Hematopoietic multipotent progenitor cell treated with erythropoietin and hydrocortisone succinate and interleukin-3 and kit ligand, for 8 days (in vitro differentiated cells): ENCODE data around the gene MYO15B.
"Not testable (repeated sequence)": the region's sequence is repeated elsewhere in the genome, so short reads cannot be mapped to it uniquely, and the experiment has no call there.

ENCODE experiments used
- DNase-seq: peaks from one replicate; pipeline ENCODE4 v3.0.0-alpha.2; 2015

The MYO15B gene

DNA sequence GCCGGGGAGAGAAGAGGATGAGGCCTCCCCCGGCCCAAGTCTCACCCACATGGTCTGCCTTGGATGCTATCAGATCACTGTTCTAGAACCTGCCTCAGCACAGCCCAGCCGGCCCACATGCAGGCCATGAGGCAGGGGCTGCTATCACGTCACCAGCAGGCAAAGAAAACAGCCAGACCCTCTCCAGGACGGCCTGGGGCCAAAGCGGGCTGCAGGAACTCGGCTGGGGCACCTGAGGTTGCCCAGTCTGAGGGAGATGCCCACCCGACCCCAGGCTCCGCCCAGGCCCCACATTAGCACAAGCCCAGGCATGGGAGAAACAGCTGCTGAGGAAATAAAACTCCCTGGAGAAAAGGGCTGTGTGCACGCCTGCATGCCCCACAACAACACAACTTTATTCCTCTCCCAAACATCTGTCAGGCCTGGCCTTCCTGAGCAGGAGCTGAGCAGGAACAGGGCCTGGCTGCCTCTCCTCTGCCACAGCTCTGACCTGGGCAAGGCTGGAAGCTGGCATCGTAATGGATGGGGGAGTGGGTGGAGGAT lies 39.0 kb downstream of the MYO15B start:
- no peak for DNase-seq

DNA sequence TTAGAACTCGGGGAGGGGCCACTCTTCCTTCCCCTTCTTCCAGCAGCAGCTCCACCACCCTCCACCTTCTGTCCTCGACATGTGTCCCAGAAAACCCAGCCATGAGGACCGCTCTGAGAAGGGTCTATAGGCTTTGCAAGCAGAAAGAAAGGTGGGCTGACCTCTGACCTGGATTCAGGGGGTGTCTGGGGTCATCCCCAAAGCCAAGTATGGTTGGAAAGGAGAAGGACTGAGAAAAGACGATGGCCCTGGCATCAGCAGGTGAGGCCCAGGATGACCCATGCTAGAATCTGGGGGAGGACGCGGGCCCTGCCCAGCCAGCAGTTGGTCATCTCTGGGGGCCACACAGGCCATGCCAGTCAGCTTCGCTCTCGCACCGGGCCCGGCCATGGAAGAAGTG lies 39.5 kb downstream of the MYO15B start:
- DNase-seq: no peak

DNA sequence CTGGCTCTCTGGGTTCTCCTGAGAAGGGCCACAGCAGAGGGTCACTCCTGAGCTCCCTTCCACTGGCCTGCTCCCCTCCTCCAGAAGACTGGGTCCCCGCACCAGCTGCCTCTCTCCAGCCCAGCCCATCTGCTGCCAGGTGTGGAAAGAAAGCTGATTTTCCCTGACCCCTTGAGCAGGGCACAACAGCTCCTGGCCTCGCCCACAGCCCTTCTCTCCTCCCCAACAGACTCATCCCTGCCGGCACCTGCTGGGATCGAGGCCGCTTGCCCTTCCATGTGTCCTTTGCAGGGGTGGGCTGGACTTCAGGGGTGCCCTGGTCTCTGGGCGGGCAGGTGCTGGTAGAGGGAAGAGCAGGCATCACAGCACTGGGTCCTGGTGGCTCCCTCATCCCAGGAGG lies 40.8 kb downstream of the MYO15B start:
- no peak for DNase-seq

DNA sequence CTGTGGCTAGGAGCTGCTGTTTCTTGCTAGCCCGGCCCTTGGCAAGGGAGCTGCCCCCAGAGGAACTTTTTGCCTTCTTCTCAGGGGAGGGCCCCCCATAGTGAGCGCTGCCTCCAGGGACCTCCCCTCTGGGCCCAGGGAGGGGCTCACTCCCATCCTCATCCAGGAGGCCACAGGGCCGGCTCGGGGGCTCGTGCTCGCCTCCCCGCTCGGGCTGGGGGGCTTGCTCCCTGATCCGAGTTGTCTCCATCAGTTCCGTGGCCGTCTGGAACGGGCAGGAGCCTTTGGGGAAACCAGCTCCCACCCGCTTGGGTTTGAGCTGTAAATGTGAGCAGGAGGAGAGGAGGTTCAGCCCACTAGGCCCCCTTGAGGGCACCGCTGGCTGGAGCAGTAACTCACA lies 41.6 kb downstream of the MYO15B start:
- DNase-seq: no peak

DNA sequence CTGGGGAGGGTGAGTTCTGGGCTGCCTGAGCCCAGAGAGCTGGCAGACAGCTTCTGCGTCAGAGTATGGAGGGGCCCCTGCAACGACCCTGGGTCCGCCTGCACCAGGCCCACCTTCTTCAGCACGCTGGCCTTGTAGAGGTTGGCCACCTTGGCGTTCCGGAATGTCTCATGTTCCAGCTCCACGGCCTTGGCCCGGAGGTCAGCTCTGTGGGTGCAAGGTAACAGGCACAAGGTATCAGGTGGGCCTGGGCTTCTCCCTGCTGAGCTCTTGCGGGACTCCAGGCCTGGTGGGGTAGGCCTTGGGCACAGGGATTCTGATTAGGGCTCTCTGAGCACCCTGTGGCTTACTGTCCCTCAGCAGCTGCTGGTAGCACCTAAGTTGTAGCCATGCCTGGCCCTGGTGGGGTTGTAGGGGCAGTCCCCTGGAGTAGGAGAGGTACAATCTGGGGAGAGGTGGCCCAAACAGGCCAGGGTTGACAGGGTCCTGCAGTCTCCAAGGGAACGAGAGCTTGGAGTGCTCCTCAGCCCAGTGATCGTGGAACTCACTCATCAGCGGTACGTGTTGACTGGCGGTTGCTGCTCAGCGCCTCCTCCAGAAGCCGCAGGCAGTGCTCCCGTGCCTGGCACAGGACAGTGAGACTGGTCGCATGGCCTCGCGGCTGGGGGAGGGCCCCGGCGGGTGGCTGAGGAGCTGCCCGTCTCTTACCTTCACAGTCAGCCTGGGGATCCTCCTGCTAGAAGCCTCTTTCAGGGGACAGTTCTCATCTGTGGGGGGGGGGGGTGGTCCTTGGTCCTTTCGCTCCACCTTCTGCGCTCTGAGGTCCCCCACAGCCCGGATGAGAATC lies 42.7 kb downstream of the MYO15B start:
- DNase-seq: no peak

DNA sequence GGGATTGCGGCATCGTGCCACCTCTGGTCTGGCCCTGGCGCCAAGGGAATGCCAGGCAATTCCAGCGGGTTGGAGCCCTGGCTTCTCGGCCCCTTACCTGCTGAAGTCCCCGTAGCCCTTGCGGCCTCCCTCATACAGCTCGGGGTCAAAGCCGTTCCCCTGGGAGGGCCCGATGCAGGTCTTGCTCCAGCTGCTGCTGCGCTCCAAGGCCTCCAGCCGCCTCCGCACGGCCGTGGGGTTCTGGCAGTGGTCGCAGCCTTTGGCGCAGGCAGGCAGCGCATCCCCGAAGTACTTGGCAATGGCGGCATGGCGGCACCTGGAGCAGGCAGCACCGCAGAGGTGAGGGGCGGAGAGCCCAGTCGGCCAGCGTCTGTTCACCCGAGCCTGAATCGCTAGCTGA lies 43.8 kb downstream of the MYO15B start:
- no peak for DNase-seq

DNA sequence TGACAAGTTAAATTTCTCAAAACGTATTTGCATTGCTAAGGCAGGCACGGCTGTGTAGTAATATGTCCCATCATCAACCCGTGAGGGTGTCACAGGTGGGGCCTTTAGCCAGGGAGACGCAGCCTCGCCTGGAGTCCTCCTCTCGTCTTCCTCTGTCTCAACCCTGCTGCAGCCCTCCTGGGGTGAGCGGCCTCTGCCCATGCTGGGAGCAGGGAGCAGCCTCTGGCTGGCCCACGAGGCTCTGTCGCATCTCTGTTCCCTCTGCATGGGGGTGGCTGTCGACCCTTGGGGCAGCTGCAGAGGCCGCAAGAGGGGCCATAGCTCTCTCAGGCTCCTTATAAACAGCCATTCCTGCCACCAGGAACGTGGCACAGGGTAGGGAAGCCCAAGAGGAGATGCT lies 44.8 kb downstream of the MYO15B start:
- DNase-seq: no peak

DNA sequence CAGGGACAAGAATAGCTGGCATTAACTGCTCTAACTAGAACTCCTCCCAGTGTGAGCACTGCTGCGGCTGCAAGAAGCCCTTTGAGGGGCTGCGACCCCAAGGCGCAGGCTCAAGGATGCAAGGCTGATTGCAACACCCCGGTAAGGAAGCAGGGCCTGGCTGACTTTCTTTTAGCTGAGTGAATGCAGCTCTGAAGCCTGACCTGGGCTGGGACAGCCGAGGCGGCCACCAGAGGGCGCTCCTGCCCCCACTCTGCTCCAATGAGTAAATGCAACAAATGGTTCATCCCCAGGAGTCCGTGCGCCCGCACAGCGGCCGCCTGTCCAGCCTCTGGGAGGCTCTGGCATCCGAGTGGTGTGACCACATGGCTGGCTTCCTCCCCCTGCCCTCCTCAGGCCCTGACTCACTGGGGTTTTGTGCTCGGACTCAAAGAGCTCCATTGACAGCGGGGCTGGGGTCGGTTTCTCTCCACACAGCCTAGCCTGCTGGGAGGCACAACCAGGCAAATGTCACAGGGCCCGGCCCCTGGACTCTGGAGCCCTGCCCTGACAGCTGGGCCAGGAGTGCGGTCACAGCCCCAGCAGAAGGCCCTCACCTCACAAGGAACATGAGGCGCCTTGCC lies 45.4 kb downstream of the MYO15B start, which contains the start of gene SMIM5:
Gene SMIM5, plus strand, starts transcription at position 572 of the 623 bp plus-strand sequence. CDS start 6,768 bp downstream, outside the sequence.
- peak; percentile 83 for DNase-seq

DNA sequence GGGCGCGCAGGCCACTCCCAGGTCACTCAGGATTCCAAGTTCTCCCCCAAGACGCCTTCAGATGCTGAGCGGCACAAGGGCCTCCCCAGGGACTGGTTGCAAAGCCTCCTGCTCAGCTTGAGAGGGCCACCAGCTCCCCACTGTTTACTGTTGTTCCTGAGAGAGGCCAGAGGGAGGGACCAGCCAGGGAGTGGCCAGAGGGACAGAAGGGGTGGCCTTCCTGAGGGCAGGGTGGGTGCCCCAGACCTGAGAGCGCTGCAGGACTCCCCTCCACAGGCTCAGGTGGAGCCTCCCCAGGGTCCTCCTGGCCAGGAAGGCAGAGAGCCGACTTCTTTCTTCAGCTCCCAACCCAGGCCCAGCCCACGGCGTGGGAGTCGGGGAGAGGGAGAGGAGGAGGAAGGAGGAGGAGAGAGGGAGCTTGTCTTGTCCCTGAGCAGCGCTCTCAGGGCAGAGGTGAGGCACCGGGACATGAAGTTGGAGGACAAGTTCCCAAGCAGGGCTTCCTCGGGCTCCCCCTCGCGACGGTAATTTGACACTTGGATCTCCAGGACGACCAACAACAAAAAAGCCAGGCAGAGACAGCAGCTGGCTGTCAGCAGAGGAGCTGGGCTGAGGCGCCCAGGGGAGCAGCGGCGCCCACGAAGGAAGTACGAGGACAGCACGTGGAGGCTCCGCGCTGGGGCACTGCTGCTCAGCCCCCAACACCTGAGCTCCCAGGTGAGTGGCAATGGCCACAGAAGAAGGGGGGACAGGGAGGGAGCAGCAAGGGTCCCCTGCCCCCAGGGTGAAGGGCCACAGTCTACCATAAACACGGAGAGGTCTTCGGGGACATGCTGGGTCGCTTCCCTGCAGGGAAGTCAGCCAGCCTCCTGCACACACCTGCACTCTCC lies 46.1 kb downstream of the MYO15B start:
- DNase-seq: peak; percentile 93

DNA sequence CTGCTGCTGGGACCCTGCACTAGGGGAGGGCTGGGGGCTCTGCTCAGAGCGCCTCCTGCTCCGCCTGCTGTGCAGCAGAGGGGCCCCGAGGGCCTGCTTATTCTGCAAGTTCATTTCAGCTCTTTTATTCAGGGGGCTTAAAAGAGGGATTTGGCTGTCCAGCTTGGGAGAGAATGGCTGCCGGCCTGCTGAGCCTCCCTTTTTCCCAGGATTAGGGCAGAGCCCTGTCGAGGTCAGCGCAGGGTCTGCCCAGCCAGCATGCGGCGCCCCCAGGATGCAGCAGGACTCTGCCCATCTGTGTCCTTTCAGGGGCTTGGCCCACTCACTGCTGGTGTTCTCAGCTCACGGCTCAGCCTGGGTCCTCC lies 46.8 kb downstream of the MYO15B start:
- DNase-seq: no peak

DNA sequence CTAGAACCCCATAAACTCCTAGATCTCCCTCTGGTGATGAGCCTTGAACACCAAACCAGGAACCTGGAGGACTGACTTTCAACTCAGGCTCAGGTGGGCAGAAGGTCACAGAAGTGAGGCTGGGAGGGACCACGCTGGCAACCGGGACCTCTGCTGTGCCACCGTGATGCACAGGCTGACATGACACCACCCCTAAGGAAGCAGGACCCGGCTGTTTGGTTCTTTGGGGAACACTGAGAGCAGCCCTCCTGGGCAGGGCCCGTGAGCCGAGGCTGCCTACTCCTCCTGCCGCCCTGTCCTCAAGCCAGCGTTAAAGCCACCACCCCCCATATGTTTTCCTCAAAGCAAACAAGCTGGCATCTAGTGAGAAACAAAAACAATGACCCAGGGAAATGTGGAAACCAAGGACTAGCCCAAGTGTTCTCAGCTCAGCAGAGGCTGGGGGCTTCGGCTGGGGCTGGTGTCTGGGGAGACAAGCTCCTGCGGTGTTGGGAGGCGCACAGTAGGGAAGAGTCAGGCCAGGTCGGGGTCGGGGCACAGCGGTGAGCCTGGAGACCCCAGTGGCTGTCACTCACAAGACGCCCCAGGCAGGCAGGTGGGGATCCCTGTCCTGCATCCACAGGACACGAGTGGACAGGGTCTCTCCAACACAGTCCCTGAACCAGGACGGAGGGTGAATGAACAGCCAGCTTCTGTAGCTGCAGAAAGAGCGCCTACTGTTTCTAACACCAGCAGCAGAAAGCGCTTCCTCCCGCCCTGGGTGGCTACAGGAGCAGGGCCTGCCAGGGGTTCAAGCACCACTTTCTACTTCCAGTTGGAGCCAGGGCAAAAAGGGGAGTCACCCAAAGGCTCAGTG lies 47.4 kb downstream of the MYO15B start:
- DNase-seq: peak; percentile 45

DNA sequence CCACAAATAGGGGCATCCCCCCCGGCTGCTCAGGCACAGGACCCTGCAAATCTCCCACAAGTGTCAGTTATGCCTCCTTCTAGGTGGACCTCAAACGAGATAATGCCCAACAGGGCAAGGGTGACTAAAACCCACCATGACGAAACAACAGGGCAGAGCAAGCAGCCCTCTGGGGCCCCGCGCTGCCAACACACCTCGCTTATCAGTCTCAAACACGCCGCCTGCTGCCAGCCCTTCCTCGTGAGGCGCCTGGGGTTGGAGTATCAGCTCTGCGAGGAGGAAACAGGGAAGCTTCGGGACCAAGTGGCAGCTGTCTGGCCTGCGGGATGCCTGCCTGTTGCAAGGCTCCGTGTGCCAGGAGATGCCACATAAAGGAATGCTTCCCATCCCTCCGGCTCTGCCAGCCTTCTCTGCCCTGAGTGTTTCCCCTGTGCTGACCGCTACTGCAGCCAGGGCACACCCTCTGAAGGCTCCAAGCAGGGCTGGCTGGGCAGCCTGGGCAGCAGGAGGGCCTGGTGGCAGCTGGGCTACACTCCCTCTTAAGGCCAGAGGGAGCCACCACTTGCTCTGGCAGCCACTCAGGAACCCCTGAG lies 48.1 kb downstream of the MYO15B start:
- peak; percentile 98 for DNase-seq

DNA sequence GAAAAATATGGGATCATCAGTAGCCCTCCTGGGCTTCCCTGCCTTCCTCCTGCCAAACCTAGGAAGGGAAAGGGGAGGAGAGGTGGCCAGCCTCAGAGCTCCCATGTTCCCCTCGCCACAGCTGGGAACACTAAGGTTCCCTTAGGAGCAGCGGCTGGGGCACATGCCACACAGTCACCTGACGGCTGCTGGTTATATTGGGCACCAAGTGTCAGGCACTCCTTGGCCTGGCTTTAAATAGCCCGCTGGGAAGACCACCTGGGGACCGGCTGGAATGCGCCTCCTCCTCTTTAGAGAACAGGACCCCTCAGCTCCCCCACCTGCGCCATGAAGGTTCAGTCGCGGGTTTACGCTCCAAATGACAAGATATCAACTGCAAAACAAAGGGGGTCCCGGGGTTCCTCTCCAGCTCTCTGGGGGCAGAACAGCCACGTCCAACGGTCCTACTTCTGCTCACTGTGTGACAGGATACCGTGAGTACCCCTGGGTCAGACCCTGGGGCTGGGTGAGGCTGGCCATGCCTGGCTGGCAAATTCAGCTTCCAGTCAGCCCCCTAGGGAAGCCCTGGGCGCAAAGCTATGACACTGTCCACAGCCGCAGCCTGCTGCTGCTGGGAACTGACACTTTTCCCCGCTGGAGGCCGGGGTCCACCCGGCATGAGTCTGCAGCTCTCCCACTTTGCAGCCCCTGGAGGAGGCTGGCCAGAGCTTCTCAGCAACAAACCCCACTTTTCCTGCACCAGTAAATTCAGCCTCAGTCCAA lies 49.0 kb downstream of the MYO15B start:
- DNase-seq: no peak

DNA sequence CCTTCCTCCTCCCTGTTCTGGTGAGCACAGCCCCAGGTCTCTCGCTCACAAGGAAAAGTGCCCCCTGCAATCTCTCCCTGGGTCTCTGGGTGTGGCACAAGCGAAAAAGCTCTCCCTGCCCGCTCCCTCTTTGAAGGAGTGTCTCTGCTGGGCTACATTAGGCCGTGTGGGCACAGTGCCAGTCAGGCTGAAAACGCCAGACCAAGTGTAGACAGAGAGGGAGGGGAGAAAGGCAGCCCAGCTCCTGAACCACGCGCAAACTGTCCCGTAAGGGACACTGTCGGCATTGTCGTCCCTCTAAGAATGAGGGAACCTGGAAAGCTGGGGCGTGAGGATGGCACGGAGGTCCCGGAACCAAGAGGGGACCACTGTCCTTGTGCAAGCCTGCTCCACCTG lies 49.5 kb downstream of the MYO15B start:
- peak; percentile 90 for DNase-seq

DNA sequence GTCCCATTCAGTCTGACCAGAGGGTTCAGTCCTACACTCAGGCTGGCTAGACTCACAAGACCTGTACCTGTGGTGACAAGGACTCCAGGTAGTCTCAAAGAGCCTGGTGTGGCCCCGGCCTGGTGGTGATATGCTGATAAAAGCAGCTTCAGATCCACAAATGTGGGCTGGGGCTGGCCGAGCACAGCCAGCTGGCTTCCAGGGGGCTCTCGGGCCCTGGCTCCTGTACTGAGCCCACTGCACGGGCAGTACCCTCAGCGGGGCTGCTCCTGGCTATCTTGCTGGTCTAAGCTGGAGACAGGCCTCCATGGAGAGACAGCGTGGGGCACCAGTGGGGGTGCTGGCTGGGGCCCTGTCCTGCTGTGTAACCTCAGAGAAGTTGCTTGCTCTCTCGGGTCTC lies 50.0 kb downstream of the MYO15B start:
- DNase-seq: peak; percentile 32

DNA sequence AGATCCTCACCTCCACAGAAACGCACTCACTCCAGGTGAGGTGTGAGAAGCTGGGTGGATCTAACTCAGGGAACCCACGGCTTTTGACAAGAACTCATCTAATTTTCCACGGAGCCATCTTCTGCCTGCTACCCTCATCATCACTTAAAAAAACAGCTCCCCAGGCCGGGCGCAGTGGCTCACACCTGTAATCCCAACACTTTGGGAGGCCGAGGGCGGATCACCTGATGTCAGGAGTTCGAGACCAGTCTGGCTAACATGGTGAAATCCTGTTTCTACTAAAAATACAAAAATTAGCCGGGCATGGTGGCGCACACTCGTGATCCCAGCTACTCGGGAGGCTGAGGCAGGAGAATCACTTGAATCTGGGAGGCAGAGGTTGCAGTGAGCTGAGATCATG lies 50.4 kb downstream of the MYO15B start:
- DNase-seq: not testable (repeated sequence)

DNA sequence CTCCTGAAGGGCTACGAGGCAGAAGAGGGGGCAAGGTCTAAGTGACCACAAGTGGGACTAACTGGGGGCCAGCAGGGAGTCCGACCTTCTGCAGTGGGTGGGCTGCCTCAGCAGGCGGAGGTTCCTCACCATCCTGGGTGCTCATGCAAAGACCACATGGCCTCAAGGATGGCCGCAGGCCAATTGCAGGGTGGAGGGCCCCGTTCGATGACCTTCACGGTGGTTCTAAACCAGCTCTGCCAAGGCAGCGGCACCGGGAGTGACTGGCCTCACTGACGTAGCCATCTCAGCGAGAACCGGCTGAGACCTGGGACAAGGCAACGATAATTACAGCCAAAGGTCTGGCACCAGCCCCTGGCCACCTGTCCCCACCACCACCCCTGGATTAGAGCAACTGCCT lies 51.3 kb downstream of the MYO15B start:
- no peak for DNase-seq

DNA sequence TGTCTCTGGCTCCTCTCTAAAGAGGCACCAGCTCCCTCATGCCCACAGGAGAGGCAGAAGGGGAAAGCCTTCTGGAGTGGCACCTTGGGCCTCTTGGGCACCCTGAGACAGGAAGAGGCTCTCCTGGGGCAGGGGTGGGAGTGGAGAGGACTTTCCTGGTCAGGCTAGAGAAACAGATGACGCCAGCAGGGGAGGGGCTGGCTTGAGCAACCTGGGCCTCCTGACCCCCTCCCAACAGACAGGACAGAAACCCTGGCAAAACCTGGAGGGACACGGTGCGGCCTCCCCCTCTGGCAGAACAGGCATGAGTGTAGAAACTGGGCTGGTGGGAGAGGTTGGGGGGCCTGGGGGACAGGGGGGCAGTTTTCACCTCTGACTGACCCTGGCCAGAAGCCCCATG lies 51.7 kb downstream of the MYO15B start:
- DNase-seq: no peak

DNA sequence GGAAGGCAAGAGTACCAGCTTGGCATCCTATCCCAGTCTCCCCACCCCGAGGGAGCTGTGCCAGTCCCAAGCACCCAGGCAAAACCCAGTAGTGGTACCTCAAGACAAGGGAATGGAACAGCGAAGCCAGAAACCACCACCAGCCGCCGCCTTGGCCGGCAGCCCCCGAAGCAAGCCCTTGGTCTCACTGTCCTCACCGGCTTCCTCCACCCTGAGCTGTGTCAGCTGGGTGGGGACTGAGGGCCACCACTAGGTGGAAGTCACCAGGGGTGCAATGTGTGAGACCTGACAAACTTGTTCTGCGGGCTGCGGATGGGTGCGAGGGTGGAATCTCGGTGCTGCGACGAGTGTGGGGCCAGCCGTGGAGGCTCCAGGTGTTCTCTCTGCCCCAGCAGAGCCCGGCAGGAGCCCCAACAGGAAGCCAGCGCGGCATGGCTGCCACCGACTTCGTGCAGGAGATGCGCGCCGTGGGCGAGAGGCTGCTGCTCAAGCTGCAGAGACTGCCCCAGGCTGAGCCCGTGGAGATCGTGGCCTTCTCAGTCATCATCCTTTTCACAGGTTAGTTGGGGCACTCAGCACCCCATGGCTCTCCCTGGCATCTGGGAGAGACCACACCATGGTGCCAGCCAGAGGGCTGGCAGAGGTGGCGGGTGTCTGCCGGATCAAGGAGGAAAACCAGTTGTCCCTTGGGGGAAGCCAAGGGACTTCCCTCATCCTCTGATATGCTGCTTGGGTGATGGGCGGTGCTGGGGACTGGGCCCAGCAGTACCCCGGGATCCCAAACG lies 52.4 kb downstream of the MYO15B start:
- DNase-seq: peak; percentile 31

DNA sequence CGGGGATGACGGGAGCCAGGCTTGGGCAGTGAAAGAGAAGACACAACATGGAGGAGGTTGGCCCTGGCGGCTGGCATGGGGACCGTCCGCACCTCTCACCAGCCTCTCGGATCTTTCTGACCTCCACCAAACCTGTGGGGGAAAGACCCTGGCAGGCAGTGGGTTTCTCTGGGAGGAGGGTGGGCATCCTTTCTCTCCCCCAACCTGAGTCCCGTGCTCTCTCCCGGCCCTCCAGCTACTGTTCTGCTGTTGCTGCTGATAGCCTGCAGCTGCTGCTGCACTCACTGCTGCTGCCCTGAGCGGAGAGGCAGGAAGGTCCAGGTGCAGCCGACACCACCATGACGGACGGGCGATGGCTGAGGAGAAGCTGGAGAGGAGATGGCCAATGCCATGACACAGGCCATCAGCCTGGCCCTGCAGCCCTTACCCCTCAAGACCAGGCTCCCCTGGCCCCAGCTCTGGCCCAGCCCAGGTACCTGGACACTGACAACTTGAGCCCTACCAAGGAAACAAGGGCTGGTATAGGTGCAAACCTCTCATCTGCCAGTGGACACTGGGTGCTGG lies 53.0 kb downstream of the MYO15B start:
- no peak for DNase-seq
